GM12801 (cell line): ENCODE results near the gene THTPA.

Experiments used
- TF ChIP-seq, protein P1 (sequence below): IDR thresholded peaks from one replicate; pipeline ENCODE4 v1.5.1; 2011; ENCODE audit warnings: control low read depth; ENCODE audit not compliant: insufficient read length; ENCODE audit errors: extremely low read depth

Gene THTPA

DNA sequence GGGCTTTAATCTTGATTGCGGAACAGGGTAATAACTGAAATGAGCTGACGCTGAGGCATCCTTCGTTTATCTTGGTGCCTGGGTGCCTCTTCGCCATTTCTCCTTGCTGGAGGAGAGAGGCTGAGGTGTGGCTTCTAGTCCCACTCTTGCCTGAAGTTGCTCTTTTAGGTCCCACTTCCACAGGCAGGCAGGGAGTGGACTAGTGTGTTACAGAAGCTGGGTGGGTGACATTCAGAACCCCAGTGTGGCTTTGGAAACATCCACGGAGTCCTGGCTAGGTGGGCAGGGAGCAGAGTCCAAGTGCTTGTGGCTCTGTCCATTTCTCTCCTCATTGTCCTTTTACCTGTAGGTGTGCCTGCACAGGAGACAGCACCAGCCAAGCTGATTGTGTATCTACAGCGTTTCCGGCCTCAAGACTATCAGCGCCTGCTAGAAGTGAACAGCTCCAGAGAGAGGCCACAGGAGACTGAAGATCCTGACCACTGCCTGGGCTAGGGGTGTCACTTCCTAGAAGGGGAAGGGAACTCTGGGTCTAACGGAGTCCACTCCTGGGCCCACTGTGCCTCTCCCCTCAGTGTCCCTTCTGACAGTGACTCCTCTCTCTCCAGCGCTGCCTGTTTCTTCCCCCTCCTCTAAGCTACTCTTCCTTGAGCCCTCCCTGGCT is 2.4 kb downstream of the THTPA start:
- TF ChIP-seq, protein P1, sequence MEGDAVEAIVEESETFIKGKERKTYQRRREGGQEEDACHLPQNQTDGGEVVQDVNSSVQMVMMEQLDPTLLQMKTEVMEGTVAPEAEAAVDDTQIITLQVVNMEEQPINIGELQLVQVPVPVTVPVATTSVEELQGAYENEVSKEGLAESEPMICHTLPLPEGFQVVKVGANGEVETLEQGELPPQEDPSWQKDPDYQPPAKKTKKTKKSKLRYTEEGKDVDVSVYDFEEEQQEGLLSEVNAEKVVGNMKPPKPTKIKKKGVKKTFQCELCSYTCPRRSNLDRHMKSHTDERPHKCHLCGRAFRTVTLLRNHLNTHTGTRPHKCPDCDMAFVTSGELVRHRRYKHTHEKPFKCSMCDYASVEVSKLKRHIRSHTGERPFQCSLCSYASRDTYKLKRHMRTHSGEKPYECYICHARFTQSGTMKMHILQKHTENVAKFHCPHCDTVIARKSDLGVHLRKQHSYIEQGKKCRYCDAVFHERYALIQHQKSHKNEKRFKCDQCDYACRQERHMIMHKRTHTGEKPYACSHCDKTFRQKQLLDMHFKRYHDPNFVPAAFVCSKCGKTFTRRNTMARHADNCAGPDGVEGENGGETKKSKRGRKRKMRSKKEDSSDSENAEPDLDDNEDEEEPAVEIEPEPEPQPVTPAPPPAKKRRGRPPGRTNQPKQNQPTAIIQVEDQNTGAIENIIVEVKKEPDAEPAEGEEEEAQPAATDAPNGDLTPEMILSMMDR: no peak

DNA sequence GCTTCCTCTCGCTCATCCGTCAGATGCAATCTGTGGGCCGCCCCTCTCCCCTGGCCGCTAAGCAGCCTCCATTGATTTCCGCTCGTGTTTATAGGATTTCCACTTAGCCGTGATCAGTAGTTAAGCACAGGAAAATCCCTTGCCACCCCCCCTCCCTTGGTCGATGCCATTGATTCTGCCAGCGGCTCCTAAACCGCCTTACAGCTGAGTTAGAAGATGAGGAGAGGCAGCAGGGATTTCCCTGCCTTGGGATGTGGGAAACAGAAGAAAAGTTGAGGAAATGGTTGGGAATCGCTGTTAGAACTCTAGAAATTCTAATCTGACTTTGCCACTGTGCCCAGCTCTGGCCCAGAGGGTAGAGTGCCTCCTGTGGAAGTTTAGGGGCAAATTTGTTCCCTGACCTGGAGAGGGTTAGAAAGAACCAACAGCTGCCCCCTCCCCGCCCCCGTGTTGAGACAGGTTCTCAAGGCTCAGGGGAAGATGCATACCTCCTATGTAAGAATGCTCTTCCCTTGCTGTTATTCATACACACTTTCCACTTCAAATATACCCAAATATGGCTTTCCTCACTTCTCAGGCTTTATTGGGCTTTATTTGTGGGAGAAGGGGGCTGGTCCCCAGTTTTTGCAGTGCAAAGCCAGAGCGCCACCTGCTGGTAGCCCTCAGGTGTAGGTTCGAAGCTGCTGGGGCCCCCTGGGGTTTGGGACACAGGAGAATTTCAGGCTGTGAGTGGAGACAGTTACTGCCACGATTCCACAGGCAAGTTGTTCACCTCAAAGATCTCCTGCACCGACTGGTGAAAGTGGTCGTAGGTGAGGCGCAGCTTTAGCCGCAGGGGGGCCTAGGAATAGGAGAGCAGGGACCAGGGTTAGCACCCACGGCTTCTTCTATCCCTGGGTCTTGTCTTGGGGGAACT is 3.2 kb downstream of the THTPA start:
- TF ChIP-seq, protein P1: no peak

DNA sequence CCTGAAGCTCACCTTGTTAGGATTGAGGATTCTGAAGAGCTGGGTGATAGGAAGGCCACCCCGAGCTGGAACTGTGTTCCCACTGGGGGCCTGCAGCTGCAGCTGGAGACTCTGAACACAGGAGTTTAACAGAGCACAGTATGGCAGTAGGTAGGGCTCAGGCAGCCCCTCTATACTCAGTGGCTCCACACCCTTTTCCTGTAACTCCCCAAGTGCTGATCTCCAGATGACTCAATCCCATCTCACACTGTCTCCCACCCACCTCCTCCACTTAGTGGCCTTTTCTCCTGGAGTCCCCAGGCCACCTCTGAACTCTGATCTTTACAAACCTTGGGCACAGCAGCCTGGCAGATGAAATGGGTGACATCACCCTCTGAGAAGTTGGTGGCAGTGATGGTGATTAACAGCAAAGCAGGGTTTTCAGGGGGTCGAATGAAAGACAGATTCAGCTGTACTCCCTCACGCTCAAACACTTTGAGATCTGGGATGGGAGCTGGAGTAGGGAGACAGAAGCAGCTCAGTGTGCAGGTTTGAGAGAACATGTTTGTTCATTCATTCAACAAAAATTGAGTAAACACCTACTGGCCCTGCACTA is 4.0 kb downstream of the THTPA start:
- TF ChIP-seq, protein P1: no peak

DNA sequence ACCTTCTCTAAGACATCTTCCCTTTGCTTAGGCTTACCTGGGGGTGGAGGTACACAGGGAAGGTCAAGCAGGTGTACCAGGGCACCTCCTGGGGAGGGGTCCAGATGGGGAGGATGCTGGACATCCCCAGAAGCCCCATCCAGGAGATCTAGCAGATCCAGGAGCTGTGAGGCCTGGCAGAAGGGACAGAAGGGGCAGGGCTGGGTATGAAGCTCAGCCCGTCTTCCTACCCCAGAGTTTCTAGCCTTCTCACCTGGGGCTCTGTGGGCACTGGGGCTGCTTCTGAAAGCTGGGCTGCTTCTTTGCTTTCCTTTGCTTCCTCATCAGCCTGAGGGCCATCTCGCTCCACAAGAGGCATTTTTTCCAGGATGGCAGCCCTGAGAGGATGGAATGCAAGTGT is 5.2 kb downstream of the THTPA start:
- TF ChIP-seq, protein P1: no peak

DNA sequence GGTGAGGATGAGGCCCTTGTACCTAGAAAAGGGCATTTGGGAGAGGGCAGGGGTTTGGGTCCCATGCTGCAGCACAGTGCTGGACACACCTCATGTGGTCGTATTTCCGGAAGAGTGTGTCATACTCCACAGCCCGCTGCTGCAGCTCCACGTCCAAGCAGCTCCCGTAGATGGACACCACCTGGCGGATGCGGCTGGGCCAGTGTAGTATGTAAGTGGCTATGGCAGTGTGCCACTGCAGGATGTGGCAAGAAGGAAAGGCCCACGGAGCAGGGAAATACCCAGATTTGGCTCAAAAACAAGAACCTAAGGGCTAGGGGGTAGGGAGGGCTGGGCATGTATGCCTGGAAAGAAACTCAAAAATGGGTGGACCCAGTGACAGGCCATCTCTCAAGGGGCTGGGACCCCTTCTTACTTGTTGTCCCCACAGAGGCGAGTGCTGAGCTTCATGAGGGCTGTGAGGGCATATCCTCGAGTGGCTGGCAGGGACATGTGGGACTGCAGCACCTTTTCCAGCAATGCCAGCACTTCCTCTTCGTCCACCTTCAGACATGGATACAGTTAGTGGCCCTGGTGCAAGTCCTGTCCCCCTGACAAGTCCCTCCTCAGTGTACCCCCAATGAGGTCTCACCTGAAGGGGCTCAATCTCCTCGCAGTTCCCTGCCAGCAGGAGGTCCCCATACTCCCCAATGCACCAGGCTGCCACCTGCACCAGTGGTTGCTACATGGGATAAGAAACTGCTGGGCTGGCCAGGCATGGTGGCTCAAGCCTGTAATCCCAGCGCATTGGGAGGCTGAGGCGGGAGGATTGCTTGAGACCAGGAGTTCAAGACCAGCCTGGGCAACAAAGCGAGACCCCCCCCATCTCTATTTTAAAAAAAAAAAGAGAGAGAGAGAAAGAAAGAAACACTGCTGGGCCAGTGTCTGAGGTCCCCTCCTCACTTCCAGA is 6.1 kb downstream of the THTPA start:
- TF ChIP-seq, protein P1: no peak

DNA sequence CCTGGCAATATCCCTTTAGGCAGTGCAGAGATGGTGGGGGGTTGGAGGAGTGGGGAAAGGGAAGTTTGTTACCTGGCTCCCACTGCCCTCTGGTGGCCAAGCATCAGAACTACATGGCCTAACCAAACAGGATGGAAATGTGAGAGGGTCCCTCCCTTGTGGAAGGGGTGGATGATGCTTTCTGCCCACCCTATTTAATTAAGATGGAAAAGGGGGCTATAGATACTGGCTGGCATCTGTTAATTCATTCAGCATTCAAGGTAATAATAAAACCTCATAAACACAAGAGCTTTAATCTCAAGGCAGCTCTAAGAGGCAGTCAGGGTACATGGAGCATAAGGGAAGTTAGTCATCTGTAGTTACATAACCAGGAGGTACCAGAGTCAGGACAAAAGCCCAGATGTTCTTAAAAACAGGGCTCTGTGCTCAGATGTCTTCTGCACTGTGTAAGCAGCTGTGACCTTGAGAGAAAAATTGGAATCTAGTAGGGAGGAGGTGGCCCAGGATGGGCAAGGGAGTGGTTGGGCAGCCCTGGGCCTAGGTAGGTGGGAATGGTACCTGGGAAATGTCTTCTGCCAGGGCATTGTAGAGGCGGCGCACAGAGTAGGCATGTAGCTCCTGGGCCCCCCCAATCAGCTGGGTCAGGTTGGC is 6.9 kb downstream of the THTPA start:
- TF ChIP-seq, protein P1: peak; percentile 93
